HG03565 (cell line): Measurements from ENCODE around the gene ZSWIM1.

ENCODE experiments used
- ATAC-seq: cut with Tn5 transposase; IDR thresholded peaks from one replicate; pipeline ENCODE4 v1.9.1; 2021; ENCODE audit warnings: mild to moderate bottlenecking, moderate library complexity; ENCODE audit not compliant: unreplicated experiment

The ZSWIM1 gene

DNA sequence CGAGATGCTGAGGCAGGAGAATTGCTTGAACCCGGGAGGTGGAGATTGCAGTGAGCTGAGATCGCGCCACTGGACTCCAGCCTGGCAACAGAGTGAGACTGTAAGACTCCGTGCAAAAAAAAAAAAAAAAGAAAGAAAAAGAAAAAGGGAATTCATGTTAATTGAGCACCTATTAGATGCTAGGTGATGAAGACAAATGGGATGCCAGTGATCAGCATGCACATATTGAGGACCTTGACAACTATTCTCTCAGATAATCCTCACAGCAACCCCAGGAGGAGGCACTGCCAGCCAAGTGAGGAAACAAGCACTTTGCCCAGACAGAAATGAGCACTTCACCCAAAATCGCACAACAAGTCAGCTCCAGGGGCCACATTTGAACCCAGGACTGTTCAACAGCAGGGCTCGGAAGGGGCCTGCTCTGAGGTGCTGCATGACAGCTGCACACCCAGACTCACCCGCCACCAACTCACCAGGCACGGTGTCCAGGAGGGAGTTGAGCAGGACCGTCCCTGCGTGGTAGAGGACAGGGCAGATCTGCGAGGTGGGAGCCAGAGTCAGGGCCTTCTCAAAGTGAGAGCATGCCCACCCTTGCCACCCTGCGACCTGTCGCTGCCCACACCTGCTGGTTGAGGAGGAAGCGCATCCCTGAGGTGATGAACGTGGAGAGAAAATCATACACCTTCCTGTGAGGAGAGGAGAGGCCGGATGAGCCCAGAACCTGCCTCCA lies 26.4 kb downstream of the ZSWIM1 start:
- ATAC-seq, result no peak

GRCh38 chr20:45908084-45908483 lies 27.1 kb downstream of the ZSWIM1 start:
- no peak for ATAC-seq

DNA sequence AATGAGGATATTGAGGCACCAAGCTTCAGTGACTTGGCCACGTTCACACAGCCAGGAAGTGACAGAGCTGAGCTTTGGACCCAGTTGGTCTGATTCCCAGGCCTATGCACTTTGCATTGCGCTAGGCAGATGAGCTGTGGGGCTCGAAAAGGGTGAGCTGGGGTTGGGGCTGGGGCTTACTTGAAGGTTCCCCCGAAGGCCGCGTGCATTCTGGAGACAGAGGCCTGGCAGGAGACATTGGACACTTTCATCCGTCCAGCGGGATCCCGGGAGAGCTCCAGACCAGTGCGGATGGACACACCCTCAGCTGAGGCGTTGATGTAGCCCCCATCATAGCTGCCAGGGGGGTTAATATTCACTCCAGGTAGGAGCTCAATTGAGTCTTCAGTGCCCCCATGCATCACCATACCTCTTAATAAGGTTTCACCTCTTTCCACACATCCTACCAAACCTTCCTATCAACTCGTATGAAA lies 28.3 kb downstream of the ZSWIM1 start:
- ATAC-seq, result no peak

- no peak for ATAC-seq
Measured at GRCh38 chr20:45909817-45910669, 29.0 kb downstream of the ZSWIM1 start.

GRCh38 chr20:45910670-45911485 lies 29.9 kb downstream of the ZSWIM1 start:
- peak; percentile 84 for ATAC-seq

DNA sequence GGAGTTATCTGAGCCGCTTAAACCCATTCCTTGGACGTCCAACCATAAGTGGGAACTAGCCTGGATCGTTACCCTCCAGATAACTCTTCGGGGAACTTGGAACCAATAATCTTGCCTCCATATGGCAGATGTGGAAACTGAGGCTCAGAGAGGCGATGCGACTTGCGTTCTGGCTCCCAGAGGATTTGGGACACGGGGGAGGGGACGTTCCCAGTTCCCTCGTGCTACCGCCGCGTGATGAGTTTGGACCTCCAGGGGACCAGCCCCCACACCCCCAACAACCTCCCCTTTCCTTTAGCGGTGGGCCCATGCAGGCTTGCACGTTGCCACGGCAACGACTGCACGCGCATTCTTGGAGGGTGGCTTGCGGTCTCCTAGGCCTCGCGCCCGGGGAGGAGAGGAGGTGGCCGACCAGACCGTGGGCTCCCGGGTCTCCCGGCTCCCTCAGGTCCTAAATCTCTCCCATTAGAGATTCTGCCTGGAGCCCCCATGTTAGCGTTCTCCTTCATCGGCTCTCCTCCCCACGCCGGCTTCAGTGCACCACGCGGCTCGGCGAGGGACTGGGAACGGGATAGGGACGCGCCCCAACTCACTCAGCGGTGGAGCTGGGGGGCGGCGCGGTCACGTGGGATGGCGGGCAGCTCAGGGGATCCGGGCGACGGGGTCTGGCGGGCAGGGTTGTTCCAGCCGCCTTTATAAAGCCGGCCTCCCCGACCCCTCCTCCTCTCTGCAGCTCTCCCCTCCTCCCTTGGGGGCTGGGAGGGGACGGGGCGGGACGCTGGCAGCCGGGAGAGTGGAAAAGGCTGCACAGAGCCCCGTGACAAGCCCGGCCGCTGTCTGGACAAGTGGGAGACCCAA lies 30.7 kb downstream of the ZSWIM1 start, which contains the start of gene PLTP:
TSS of gene PLTP (minus strand) at position 670 of the 858 bp plus-strand sequence. CDS start 703 bp downstream, outside the sequence.
- no peak for ATAC-seq

GRCh38 chr20:45912344-45912682 lies 31.3 kb downstream of the ZSWIM1 start:
- no peak for ATAC-seq

GRCh38 chr20:45913116-45913515 lies 32.1 kb downstream of the ZSWIM1 start:
- no peak for ATAC-seq

DNA sequence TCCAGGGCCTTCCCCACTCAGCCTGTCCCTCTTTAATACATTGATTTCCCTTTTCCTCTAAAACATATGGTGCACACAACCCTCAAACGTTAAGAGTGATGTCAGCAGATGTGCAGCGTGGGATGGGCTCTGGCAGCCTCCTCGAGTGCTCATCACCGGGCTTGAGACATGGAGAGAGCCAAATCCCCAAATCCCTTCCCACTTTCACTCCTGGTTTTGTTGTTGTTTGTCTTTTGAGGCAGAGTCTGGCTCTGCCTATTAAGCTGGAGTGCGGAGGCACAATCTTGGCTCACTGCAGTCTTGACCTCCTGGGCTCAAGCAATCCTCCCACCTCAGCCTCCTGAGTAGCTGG lies 36.7 kb downstream of the ZSWIM1 start:
- no peak for ATAC-seq

GRCh38 chr20:45918182-45918737 lies 37.2 kb downstream of the ZSWIM1 start:
- no peak for ATAC-seq

DNA sequence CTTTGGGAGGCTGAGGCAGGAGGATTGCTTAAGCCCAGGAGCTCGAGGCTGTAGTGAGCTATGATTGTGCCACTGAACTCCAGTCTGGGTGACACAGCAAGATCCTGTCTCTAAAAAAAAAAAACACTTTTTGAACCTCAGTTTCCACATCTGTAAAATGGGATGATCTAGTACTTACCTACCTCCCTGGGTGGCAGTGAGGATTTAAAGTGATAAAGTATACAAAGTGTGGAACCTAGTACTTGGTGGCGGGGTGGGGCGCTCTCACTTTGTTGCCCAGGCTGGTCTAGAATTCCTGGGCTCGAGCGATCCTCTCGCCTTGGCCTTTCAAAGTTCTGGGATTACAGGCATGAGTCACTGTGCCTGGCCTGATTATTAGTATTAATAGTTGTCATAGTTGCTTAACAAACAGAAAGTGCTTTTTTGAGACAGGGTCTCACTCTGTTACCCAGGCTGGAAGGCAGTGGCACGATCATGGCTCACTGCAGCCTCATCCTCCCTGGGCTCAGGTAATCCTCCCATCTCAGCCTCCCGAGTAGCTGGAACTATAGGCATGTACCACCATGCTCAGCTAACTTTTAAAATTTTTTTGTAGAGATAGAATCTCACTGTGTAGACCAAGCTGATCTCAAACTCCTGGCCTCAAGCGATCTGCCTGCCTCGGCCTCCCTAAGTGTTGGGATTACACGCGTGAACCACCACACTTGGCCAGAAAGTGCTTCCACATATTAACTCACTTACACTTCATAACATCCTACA lies 37.9 kb downstream of the ZSWIM1 start:
- ATAC-seq, result no peak

DNA sequence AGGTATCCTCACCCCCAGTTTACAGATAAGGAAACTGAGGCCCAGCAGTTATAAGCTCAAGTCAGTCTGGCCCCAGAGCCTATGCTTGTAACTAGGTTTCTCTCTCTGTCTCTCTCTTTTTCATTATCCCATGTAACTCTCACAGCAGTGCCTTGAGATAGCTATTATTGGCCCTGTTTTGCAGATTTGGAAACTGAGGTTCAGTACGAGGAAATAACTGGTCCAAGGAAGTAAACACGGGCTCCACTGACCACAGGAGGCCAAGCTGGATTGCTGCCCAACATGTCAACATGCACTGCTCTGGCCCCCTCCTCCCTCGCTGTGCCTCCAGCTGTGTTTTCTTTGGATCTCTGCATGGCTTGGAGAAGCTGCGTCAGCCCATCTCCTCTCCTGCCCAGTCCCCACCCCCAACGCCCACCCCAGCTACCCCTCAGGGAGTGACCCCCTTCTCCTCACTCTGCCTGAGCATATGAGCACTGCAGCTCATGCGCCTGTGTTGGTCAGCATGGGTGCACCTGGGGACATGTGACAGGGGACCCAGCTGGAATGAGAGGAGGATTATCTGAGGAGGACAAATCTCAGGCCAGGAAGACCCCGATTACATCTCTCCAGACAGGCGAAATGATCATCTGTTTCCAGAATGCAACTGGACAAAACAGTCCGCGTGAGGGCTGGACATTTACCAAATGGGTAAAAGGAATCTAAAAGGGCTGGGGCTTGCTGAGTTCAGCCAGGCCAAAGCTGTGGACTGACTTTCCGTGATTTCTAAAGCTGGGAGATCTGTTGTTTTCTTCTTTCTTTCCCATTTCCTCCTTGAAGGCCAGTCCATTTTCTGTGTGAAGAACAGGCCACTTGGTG lies 38.7 kb downstream of the ZSWIM1 start:
- ATAC-seq, result no peak

GRCh38 chr20:45920462-45921336 lies 39.7 kb downstream of the ZSWIM1 start:
- ATAC-seq, result no peak

GRCh38 chr20:45921337-45922189 lies 40.5 kb downstream of the ZSWIM1 start:
- ATAC-seq, result no peak

- no peak for ATAC-seq
Measured at GRCh38 chr20:45924391-45925261, 43.6 kb downstream of the ZSWIM1 start.
